NCI-H1694 treated with DMSO at 0.1 percent for 48 hours (cell line): ENCODE measurements around the gene PPP1R36.
"Not testable (repeated sequence)": the region's sequence is repeated elsewhere in the genome, so short reads cannot be mapped to it uniquely, and the experiment has no call there.

Experiments
- DNase-seq: peaks from one replicate; lab custom pipeline; 2025; lab: John Stamatoyannopoulos, UW

The PPP1R36 gene

DNA sequence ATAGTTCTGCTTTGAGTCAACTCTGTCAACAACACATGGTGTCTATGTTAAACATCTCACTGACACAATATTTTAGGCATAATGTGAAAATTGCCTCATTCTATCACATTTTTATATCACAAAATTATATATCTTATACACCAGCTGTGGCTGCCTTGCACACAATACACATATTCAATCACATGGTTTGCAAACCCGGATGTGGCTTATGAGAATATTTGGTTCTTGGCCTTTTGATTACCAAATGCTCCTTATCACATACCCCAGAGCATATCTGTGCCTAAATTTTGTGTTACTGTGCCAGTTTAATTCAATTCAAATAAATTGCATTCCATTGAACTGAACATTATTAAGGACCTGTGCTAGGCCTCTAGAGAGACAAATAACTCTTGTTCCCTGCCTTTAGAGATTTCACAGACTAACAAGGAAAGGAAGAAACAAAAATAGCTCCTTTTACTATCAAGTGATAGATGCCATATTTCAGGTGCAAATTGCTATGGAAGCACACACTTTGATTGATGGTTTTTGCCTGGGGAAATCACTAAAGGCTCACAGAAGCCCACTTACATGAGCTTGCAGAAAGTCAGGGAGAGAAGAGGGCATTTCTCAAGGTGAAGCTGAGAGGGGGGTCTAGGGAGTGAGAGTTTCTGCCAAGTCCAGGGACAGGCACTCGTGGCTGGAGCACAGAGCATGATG is 63.4 kb downstream of the PPP1R36 start:
- no peak for DNase-seq

DNA sequence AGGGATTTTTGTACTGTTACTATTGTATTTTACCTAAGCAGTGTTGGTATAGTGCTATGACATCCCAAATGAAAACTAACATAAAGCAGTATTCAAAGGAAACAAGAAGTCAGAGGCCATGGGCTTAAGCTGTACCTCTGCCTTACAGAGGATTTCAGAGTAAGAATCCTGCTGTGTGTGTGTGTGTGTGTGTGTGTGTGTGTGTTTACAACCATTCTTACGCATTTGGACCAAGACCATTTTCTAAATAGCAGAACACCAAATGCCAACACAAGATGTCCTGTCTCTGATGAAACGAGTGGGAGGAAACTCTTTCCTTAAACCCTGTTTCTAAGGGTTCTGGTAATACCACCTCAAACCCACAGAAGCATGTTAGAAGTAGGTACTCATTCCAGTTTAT is 64.4 kb downstream of the PPP1R36 start:
- DNase-seq = no peak

GRCh38 chr14:64614805-64615391 is 65.1 kb downstream of the PPP1R36 start:
- no peak for DNase-seq

DNA sequence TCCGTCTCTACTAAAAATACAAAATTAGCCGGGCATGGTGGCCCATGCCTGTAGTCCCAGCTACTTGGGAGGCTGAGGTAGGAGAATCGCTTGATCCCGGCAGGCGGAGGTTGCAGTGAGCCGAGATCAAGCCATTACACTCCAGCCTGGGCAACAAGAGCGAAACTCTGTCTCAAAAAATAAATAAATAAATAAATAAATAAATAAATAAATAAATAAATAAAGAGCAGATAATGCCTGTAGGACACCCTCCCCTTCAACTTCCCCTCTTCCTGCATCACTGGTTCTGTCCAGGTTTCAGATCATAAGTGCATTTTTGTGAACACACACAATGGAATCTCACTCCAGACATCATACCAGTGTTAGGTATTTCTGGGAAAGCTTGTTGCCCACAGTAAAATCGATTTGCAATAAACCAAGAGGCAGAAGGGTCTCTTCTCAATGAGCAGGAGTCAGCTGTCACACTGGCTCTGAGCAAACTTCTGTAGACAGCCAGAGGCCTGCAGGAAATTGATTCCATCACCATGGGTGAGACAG is 68.2 kb downstream of the PPP1R36 start:
- DNase-seq = not testable (repeated sequence)

GRCh38 chr14:64620910-64621309 is 71.1 kb downstream of the PPP1R36 start:
- DNase-seq = no peak

- DNase-seq = no peak
Observed at GRCh38 chr14:64623554-64624165, 73.9 kb downstream of the PPP1R36 start.

GRCh38 chr14:64625386-64626232 is 75.8 kb downstream of the PPP1R36 start:
- no peak for DNase-seq

- no peak for DNase-seq
Observed at GRCh38 chr14:64628940-64629408, 79.2 kb downstream of the PPP1R36 start.

DNA sequence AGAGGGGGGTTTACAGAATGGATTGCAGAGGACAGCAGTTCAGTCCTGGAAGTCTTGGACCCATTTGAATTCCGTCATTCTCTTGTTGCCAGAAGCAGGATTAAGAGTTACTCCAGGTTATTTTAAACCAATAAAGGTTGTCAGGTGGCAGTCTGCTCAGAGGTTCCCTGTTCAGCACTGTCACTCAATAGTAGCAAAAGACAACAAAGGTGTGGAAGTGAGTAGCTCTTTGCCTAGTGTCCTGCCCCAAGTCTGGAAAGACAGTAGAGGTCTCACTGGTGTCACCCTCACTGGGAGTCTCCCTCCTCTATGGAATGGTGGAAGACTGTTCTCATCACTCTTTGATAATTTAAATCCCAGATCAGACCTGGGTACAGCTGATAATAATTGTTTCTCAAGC is 81.0 kb downstream of the PPP1R36 start:
- no peak for DNase-seq

DNA sequence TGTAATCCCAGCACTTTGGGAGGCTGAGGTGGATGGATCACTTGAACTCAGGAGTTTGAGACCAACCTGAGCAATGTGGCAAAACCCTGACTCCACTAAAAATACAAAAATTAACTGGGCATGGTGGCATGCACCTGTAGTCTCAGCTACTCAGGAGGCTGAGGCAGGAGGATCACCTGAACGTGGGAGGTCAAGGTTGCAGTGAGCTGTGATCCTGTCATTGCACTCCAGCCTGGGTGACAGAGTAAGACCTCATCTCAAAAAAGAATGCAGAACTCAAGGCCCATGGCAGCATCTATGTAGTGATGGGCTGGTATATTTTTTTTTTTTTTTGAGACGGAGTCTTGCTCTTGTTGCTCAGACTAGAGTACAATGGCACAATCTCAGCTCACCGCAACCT is 81.5 kb downstream of the PPP1R36 start:
- DNase-seq = not testable (repeated sequence)

- no peak for DNase-seq
Observed at GRCh38 chr14:64632056-64632455, 82.3 kb downstream of the PPP1R36 start.

DNA sequence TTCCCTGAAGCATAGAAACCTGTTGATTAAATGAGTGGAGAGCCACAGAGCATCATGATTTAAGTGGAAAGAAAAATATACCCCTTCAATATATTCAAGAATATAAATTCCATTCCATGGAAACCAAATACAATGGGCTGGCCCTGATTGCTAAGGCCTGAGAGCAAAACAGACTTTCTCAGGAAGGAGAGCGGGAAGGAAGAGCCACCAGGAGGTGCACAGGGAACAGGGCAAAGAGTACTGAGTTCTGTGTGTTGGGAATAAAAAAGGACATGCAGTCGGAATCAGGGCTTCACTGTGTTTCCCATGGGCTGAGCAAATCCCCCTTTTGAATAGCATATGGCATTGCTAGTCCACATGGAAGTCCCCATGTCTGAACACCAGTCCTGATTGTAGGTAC is 84.8 kb downstream of the PPP1R36 start:
- DNase-seq = no peak

DNA sequence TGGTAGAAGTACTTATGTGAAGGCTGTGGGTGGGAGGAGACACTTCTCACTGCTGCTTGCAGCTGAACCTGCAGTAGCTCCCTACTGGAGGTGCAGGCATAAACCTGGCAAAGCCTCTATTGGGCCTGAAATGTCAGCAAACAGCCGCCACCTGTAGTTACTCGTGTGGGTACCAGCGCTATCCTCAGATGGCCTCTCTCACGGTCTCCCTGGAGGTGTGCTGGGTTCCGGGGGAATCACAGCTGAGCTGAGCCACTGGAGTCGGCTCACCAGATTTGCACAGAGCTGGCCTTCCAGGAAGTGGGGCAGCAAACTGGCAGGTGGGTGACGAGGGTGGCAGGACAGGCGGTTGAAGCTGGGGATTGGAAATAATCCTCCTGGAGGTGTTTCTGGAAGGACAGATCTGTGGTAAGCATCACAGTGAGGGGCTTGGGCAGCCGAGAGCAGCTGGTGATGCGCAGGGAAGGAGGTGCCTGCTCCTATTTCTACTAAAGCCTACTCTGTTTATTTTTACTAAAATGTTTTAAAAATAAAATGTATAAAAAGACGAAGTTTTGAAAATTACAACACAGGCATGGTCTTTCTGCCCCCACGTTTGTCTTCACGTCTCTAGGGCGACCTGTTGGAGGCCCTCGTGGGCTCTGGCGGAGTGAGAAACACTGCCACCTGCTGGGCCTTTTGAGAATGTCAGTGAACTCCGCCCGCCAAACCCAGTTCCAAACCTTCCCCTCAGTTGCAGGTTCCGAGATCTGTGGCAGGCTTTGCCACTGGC is 86.6 kb downstream of the PPP1R36 start:
- DNase-seq = peak; percentile 79

- DNase-seq = no peak
Observed at GRCh38 chr14:64636980-64637429, 87.2 kb downstream of the PPP1R36 start.

DNA sequence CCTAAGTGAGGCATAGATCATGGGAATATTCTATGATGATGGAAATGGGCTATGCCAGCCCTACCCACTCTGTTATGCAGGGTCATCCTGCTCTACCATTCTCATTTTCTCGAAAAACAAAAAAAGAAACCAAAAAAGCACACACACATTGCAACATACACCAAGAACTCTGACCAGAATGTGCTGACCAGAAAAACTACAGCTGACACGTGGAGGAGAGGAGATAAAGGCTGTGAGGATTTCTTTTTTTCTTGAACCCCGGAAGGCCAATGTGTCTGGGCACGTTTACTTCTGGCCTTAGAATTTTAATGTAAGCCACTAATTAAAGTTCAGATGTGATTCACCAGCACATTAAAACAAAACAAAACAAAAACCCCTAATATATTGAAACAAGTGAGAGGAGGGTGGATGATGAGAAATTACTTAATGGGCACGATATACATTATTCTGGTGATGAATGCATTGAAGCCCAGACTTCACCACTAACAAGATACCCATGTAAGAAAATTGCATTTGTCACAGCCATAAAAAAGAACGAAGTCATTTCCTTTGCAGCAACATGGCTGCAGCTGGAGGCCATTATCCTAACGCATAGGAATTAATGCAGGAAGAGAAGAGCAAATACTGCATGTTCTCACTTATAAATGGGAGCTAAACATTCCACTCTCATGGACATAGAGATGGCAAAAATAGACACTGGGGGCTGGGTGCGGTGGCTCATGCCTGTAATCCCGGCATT is 88.1 kb downstream of the PPP1R36 start:
- DNase-seq = no peak

DNA sequence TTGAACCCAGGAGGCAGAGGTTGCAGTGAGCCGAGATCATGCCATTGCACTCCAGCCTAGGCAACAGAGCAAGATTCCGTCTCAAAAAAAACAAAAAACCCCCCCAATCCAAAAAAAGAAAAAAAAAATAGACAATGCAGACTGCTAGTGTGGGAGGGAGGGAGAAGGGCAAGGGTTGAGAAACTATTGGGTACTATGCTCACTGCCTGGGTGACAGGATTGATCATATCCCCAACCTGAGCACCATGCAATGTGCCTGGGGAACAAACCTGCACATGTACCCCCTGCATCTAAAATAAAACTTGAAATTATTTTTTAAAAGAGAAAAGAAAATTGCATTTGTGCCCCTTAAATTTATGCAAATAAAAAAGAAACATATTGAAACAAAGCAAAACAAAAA is 88.9 kb downstream of the PPP1R36 start:
- no peak for DNase-seq
